Lower lobe of right lung (tissue), 2 donors: Measurements from ENCODE around the gene PLEKHG4B. TPM values are rescaled to one million over a fixed set of nuclear protein-coding genes. Genes with fewer than 3 reads are reported as not detected.

Experiments used
- ATAC-seq, 2 donors: fragments of 200-7000 bp; cut with Tn5 transposase; one replicate each; pipeline ENCODE4 v1.9.1; 2020 to 2022; ENCODE audit warnings: mild to moderate bottlenecking in 2 of 2, moderate library complexity in 2 of 2
- DNase-seq: peaks from one replicate; pipeline ENCODE4 v3.0.0-alpha.2; 2020
- H3K27ac ChIP-seq: fragments of 200-600 bp; one replicate; pipeline ENCODE4 v1.8.0; 2022
- H3K27me3 ChIP-seq: fragments of 200-600 bp; one replicate; pipeline ENCODE4 v1.8.0; 2022; ENCODE audit warnings: low read depth
- H3K36me3 ChIP-seq: fragments of 200-600 bp; one replicate; pipeline ENCODE4 v1.8.0; 2022; ENCODE audit warnings: mild to moderate bottlenecking
- H3K4me1 ChIP-seq: fragments of 200-600 bp; one replicate; pipeline ENCODE4 v1.8.0; 2022
- H3K4me3 ChIP-seq: fragments of 200-600 bp; one replicate; pipeline ENCODE4 v1.8.0; 2022; ENCODE audit warnings: mild to moderate bottlenecking
- H3K9me3 ChIP-seq: fragments of 200-600 bp; one replicate; pipeline ENCODE4 v1.8.0; 2022
- intact Hi-C: fragments of 100-400 bp; cut with DNase I; formaldehyde crosslinking; loops from one replicate; pipeline ENCODE4 v1.11.0; 2022
- total RNA-seq: library from RNA; stranded (reverse); fragmentation: NEBNext Ultra II Directional; extraction: Animal tissue kit (Norgen Biotek cat#: 25700); gene quantifications from one replicate; pipeline ENCODE4 v1.2.1, GENCODE V29; 2021
- TF ChIP-seq, protein P1 (sequence below): fragments of 200-600 bp; IDR thresholded peaks from one replicate; pipeline ENCODE4 v1.8.0; 2022; ENCODE audit warnings: antibody characterized with exemption, mild to moderate bottlenecking
- donor health status: DM: no; HTN: yes; CAD: no; lungs with severe emphysema.

Gene PLEKHG4B
- total RNA-seq, 1 donor from 2014 or later: 2.7 TPM

GRCh38 chr5:130601-131131, 38.7 kb downstream of the PLEKHG4B start:
- intact Hi-C loops: no loop called here
- H3K4me3 ChIP-seq: no peak overlapping the region
- DNase-seq: no peak
- no peaks in the 10 kb centered on the region for H3K36me3 ChIP-seq
- no peaks in the 10 kb centered on the region for H3K27me3 ChIP-seq
- H3K27ac ChIP-seq: no peak overlapping the region
- no peaks in the 10 kb centered on the region for H3K9me3 ChIP-seq
- H3K4me1 ChIP-seq: no peaks in the 10 kb centered on the region
- TF ChIP-seq, protein P1, sequence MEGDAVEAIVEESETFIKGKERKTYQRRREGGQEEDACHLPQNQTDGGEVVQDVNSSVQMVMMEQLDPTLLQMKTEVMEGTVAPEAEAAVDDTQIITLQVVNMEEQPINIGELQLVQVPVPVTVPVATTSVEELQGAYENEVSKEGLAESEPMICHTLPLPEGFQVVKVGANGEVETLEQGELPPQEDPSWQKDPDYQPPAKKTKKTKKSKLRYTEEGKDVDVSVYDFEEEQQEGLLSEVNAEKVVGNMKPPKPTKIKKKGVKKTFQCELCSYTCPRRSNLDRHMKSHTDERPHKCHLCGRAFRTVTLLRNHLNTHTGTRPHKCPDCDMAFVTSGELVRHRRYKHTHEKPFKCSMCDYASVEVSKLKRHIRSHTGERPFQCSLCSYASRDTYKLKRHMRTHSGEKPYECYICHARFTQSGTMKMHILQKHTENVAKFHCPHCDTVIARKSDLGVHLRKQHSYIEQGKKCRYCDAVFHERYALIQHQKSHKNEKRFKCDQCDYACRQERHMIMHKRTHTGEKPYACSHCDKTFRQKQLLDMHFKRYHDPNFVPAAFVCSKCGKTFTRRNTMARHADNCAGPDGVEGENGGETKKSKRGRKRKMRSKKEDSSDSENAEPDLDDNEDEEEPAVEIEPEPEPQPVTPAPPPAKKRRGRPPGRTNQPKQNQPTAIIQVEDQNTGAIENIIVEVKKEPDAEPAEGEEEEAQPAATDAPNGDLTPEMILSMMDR: no peak
- ATAC-seq: no peak

DNA sequence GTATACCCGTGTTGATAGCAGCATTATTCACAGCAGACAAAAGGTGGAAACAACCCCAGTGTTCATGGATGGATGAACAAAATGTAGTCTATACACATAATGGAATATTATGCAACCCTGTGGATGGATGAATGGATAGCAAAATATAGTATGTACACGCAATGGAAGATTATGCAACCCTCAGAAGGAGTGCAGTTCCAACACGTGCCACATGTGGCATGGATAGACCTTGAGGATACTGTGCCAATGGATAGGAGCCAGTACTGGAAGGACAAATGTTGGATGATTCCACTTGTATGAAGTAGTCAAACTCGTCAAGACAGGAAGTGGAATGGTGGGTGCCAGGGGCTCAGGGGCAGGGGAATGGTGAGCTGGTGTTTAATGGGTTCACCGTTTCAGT, 44.9 kb downstream of the PLEKHG4B start:
- ATAC-seq: no peak

DNA sequence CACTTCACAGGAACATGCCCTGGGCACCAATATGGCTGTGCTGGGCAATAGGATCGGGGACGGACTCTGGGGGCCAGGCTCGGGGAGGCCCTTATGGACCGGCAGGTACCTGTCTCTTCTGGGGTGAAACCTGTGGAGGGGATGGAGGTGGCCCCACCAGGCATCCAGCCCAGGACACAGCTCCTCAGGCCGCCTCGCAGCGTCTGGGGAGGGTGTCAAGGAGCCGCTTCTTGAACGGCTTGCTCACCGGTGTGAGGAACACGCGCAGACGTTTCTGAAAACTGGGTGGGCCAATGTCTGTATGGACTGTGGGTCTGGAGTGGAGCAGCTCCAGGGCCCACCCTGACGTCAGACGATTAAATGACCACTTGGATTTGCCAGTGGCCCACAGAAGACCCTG, 45.8 kb downstream of the PLEKHG4B start:
- no peaks in the 10 kb centered on the region for H3K4me1 ChIP-seq
- peaks cover 4% of the 10 kb centered on the region for H3K27me3 ChIP-seq
- no peak overlapping the region for H3K4me3 ChIP-seq
- no peak for ATAC-seq
- no peaks in the 10 kb centered on the region for H3K36me3 ChIP-seq
- TF ChIP-seq, protein P1: no peak
- no peaks in the 10 kb centered on the region for H3K9me3 ChIP-seq
- H3K27ac ChIP-seq: no peak overlapping the region
- no peak for DNase-seq
- intact Hi-C loops: no loop called here

More for the DNA sequence above, 44.9 kb downstream of the PLEKHG4B start:
- Histone ChIP-seq H3K36me3 (no peaks in the 10 kb centered on the region), H3K4me3 (no peak overlapping the region), H3K27me3 (peaks cover 4% of the 10 kb centered on the region), H3K9me3 (no peaks in the 10 kb centered on the region), H3K27ac (no peak overlapping the region), H3K4me1 (no peaks in the 10 kb centered on the region)
- DNase-seq: no peak
- intact Hi-C loops: no loop called here
- TF ChIP-seq, protein P1: no peak

DNA sequence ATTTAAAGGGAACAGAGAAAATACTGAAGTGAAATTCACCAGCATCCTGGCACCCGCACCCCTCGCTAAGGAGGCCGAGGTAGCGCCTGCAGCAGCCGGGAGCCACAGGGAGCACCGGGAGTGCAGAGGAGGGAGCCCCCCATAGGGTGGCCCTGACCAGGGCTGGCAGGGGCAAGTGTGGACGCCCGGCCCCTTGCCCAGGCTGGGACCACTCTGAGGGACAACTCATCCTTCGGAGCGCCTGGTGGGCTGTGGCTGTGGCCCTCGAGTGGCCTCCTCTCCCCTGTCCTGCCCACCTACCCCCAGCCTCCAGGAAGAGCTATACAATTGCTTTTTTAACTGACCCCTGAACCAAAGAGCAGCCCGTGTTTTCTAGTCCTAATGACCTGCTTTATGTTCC, 47.0 kb downstream of the PLEKHG4B start:
- Histone ChIP-seq H3K9me3 (no peaks in the 10 kb centered on the region), H3K4me1 (no peaks in the 10 kb centered on the region), H3K27ac (no peak overlapping the region), H3K36me3 (no peaks in the 10 kb centered on the region), H3K27me3 (peaks cover 4% of the 10 kb centered on the region), H3K4me3 (no peak overlapping the region)
- intact Hi-C loops: no loop called here
- TF ChIP-seq, protein P1: no peak
- DNase-seq (no peak), ATAC-seq (no peak)

- DNase-seq (no peak), ATAC-seq (peak in 1 of 2 donors; percentile 22)
- intact Hi-C loops: no loop called here
- Histone ChIP-seq H3K9me3 (no peaks in the 10 kb centered on the region), H3K4me3 (no peak overlapping the region), H3K36me3 (no peaks in the 10 kb centered on the region), H3K27me3 (peaks cover 4% of the 10 kb centered on the region), H3K4me1 (no peaks in the 10 kb centered on the region), H3K27ac (no peak overlapping the region)
- TF ChIP-seq, protein P1: no peak
These were observed 47.8 kb downstream of the PLEKHG4B start for GRCh38 chr5:139579-140442.
